DOHH2 (cell line): ENCODE results near the gene RNF175.

Source experiments
- EZH2phosphoT487 ChIP-seq: fragments of 200-600 bp; sonication (generic); IDR thresholded peaks from 2 replicates; pipeline ENCODE4 v1.6.1; 2017; ENCODE audit warnings: borderline replicate concordance, mild to moderate bottlenecking, antibody characterized with exemption, low read length, moderate library complexity, mixed read lengths
- TF ChIP-seq, protein P1 (sequence below): fragments of 200-600 bp; sonication (generic); IDR thresholded peaks from one replicate; pipeline ENCODE4 v1.5.1; 2014; ENCODE audit warnings: antibody characterized with exemption, mild to moderate bottlenecking, low read depth, low read length; ENCODE audit not compliant: poor library complexity, severe bottlenecking

DNA sequence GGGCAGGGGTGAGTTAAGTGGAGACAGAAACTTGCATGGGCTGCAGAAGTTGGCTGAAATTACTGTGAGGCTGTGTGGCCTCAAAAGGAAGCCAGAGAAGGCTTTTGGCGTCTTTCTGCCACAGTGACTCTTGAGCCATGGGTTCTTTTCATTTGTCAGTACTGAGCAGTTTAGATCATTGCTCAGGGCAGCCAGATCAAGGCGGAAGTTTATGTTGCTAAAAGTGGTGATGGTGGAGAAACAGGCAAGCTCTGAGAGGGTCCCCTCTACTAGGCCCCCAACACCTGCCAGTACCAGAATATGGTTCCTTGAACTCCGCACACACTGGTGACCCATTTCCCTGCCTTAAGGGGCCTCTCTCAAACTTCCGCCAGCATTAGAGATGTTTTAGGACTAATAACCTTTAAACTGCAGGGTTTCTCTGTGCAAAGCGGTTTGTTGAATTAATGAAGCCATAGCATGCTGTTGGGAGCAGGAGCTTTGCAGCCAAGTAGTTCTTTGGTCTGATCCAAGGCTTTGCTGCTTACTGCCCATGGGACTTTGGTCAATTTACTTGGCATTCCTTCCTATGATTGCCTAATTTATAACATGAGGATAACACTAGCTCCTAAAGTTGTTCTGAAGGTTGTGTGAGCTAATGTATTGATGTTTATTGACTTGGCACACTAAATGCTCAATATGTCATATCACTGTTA lies 34.5 kb downstream of the RNF175 start:
- TF ChIP-seq, protein P1, sequence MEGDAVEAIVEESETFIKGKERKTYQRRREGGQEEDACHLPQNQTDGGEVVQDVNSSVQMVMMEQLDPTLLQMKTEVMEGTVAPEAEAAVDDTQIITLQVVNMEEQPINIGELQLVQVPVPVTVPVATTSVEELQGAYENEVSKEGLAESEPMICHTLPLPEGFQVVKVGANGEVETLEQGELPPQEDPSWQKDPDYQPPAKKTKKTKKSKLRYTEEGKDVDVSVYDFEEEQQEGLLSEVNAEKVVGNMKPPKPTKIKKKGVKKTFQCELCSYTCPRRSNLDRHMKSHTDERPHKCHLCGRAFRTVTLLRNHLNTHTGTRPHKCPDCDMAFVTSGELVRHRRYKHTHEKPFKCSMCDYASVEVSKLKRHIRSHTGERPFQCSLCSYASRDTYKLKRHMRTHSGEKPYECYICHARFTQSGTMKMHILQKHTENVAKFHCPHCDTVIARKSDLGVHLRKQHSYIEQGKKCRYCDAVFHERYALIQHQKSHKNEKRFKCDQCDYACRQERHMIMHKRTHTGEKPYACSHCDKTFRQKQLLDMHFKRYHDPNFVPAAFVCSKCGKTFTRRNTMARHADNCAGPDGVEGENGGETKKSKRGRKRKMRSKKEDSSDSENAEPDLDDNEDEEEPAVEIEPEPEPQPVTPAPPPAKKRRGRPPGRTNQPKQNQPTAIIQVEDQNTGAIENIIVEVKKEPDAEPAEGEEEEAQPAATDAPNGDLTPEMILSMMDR, result no peak
- TF ChIP-seq EZH2phosphoT487, result no peak
